ENCODE data around the gene EFL1.

GRCh38 chr15:82114660-82115059 lies 147.9 kb downstream of the EFL1 start:
- TF ChIP-seq USF1 (IDR thresholded peaks at IDR 0.05; ENCODE audit: borderline replicate concordance, low read depth) (no peak), EZH2phosphoT487 (IDR thresholded peaks at IDR 0.05; ENCODE audit: borderline replicate concordance, low read depth) (no peak), POLR2AphosphoS5 (IDR thresholded peaks at IDR 0.05; ENCODE audit: low read depth, low read length) (no peak), YY1 (IDR thresholded peaks at IDR 0.05; ENCODE audit: low read depth) (no peak), CHD2 (IDR thresholded peaks at IDR 0.05; ENCODE audit: low read length, partially characterized antibody) (no peak), TCF12 (IDR thresholded peaks at IDR 0.05) (no peak), GABPA (IDR thresholded peaks at IDR 0.05; ENCODE audit: low read depth) (no peak), MAX (IDR thresholded peaks at IDR 0.05; ENCODE audit: low read depth) (no peak), TAF1 (IDR thresholded peaks at IDR 0.05; ENCODE audit: borderline replicate concordance, low read depth, low read length) (no peak), NRF1 (IDR thresholded peaks at IDR 0.05; ENCODE audit: low read depth, low read length) (no peak)
- TF ChIP-seq, protein P1, sequence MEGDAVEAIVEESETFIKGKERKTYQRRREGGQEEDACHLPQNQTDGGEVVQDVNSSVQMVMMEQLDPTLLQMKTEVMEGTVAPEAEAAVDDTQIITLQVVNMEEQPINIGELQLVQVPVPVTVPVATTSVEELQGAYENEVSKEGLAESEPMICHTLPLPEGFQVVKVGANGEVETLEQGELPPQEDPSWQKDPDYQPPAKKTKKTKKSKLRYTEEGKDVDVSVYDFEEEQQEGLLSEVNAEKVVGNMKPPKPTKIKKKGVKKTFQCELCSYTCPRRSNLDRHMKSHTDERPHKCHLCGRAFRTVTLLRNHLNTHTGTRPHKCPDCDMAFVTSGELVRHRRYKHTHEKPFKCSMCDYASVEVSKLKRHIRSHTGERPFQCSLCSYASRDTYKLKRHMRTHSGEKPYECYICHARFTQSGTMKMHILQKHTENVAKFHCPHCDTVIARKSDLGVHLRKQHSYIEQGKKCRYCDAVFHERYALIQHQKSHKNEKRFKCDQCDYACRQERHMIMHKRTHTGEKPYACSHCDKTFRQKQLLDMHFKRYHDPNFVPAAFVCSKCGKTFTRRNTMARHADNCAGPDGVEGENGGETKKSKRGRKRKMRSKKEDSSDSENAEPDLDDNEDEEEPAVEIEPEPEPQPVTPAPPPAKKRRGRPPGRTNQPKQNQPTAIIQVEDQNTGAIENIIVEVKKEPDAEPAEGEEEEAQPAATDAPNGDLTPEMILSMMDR (IDR thresholded peaks at IDR 0.05) = no peak
